Stimulated activated CD8-positive, alpha-beta memory T cell treated with anti-CD3 and anti-CD28 coated beads, Interleukin-7, amount 100 ng/mL, for 4 hours (primary cell): ENCODE data around the gene PTPRN2.

ENCODE experiments used
- DNase-seq, 2 donors: peaks; one replicate each; pipeline ENCODE4 v3.0.0-alpha.2; 2020; ENCODE audit warnings: low read depth in 2 of 2

The PTPRN2 gene

GRCh38 chr7:157886711-157887110 lies 700.9 kb downstream of the PTPRN2 start:
- DNase-seq = no peak

DNA sequence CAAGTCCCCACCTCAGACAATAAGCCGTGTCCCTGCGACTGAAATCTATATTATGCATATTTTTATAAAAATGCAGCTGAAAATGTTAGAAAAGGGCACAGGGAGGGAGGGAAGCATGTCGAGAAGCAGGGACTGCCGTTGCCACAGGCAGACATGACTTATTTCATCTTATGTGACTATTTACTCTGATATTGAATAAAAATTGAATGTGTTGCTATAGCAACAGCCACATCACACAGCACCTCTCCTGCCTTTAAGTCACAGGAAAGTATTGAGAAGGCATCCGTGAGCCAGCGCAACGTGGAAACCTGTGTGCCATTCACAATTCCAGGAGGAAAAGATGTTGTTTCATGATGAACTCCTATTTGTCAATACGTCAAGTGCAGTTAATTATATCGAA lies 701.4 kb downstream of the PTPRN2 start:
- no peak for DNase-seq

DNA sequence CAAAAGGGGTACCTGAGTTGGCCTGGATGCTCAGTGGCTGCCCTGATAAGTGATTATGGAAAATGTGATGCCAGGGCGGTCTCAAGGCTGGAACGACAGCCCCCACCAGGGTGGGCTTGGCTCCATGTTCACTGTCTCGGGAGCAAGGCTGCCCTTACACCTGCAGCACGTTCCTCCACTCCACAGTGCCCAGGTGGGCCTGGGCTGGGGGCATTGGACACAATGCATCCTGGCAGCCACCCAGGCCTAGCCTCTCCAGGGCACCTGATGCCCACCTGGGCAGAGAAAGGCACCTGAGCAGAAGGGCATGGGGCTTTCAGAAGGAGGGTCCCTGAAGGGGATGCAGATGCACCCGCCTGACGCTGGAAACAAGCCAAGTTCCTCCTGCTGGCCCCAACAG lies 702.5 kb downstream of the PTPRN2 start:
- no peak for DNase-seq

- DNase-seq = no peak
Observed at GRCh38 chr7:157884461-157885062, 703.1 kb downstream of the PTPRN2 start.

- no peak for DNase-seq
Observed at GRCh38 chr7:157881048-157881771, 706.4 kb downstream of the PTPRN2 start.

- DNase-seq = no peak
Observed at GRCh38 chr7:157879391-157879790, 708.2 kb downstream of the PTPRN2 start.

- DNase-seq = no peak
Observed at GRCh38 chr7:157877298-157878090, 710.1 kb downstream of the PTPRN2 start.

DNA sequence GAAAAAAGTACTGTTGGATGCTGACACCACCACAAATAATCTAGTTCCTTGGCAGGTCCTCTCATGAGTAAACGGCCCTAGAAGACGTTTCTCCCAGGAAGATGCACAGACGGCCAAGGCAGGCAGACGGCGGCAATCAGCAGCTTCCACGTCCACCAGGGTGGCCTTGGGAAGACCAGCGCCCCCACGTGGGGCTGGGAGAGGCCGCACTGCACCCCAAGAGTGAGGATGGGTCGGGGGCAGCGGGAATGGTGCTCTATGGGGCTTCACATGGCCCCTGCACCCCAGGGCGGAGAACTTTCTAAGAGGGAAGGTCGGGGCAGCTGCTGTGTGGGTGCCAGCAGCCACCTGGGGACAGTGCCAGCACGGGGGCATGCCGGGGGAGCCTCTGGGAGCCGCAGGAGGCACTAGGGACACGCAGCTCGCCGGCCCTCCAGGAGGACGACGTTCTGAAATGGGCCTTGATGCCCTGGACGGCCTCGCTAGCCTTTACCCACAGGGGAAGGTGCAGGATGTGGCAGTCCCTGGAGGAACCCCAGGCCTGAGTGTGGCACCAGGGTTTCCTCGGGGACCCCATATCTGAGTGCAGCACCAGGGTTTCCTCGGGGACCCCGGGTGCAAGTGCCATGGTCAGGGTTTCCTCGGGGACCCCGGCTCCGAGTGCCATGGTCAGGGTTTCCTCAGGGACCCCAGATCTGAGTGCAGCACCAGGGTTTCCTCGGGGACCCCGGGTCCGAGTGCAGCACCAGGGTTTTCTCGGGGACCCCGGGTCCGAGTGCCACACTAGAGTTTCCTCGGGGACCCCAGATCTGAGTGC lies 710.9 kb downstream of the PTPRN2 start:
- no peak for DNase-seq

- no peak for DNase-seq
Observed at GRCh38 chr7:157875230-157876179, 712.1 kb downstream of the PTPRN2 start.

DNA sequence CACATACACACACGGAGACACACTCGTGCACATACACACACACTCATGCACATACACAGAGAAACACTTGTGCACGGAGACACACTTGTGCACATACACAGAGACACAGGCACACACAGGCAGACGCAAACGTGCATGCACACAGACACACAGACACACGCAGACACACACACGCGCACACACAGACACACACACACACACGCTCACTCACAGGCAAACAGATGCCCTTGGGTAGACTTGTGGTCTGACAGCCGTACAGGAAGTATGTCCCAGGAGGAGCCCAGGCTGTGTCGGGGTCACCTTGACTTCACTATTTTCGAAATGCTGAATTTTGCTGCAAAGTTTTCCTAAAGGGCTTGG lies 712.8 kb downstream of the PTPRN2 start:
- DNase-seq = no peak

DNA sequence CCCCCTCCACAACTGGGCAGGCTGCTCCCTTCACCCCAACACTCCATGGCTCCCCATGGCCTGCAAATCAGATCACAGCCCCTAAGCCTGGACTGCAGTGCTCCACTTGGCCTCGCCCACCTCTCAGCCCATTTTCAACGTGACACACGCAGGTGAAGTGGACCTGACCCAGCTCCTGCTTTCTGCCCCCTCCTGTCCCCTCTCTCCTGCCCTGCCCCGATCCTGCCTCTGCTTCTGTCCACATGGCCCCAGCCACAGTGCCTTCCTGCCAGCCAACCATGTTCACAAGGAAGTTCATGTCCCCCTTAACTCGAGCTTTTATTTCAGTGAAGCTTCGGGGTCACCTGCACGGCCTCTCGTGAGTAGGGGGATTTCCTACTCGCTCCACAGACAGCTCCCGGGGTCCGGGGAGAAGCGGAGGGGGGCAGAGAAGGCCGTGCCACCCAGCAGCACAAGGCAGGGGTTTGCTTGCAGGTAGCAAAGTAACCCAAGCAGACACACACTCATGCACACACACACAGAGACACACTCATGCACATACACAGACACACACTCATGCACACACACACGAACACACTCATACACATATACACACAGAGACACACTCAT lies 713.3 kb downstream of the PTPRN2 start:
- no peak for DNase-seq

DNA sequence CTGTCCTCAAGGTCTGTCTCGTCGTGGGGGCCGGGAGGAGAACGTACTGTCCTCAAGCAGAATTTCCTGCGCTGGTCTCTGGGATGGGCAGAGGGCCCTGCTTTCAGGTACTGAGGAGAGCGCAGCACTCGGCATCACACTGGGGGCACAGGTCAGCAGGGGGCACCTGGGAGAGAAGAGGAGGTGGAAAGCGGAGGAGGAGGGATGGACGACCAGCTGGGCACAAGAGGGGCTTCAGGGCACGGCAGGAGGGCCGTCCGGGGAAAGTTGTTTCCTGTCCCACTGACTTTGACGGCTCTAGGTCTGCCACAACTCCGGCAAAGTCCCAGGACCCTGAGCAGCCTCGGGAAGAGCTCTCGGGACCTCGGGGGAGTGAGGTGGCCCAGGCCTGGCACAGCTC lies 714.0 kb downstream of the PTPRN2 start:
- DNase-seq = no peak

DNA sequence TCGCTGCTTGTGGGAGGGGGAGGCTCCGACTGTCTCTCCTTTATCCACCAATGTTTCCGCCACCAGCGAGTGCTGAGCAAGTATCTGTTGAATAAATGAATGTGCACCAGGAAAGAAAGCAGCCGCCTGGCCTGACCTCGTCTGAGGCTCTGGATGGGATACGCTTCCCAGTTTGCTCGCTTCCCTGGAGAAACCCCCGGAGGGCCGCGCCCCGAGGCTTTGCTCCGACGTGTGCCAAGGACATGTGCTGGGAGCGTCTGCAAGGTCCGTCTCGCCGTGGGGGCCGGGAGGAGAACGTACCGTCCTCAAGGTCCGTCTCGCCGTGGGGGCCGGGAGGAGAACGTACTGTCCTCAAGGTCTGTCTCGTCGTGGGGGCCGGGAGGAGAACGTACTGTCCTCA lies 714.4 kb downstream of the PTPRN2 start:
- DNase-seq = no peak

DNA sequence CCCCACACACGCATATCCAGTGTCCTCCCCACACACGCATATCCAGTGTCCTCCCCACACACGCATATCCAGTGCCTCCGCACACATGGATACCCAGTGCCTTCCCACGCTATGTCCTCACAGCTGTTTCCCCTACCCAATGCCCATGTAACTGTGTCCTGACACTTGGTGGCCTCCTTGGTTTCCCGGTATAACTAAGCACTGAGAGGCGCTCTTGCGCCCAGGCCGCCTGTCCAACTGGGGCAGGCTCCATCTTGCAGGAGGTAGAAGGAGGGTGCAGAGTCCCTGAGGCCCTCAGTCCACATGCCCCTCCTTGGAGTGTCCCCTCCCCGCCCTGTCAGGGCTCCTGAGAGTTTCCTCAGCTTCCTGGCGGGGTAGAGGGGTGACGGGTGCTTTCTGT lies 715.2 kb downstream of the PTPRN2 start:
- DNase-seq = no peak

DNA sequence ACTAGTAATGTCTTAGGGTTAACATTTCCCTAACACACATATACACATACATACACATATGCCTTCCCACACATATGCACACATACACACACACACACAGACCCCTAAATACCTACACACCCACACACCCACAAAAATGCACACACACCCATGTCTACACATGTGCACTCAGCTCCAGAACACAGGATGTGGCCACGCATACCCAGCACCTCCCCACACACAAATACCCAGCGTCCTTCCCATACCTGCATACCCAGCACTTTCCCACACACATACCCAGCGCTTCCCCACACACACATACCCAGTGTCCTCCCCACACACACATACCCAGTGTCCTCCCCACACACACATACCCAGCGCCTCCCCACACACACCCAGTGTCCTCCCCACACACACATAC lies 715.9 kb downstream of the PTPRN2 start:
- no peak for DNase-seq

DNA sequence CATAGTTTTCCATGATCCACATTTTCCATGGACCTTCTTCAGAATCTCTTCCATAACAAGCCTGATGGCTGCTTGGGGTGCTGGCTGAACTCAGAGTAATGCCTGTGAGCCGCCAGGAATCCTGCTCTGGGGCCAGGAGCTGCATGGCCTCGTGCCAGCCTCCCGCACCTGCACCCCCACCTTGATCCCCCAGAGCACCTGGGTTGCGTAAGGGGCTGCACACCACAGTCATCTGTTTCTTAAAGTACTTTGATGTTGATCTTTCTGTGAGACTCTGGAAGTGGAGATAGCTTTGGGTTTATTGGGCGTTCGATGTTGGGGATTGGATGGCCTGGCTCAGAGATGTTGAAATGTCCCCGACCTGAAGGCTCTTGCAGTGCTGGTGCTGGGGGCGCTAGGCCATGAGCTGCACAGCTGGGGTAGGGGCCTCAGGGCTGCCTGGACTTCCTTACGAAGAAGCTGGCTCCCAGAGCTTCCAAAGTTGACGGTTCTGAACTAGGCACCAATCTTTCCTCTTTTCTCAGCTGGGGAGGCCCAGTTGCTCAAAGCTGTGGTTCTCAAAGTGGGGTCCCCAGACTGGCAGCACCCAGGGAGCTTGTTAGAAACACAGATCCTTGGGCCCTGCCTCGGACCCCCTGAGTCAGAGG lies 716.9 kb downstream of the PTPRN2 start:
- no peak for DNase-seq

GRCh38 chr7:157869793-157870192 lies 717.8 kb downstream of the PTPRN2 start:
- DNase-seq = no peak

- no peak for DNase-seq
Observed at GRCh38 chr7:157867685-157868305, 719.8 kb downstream of the PTPRN2 start.

DNA sequence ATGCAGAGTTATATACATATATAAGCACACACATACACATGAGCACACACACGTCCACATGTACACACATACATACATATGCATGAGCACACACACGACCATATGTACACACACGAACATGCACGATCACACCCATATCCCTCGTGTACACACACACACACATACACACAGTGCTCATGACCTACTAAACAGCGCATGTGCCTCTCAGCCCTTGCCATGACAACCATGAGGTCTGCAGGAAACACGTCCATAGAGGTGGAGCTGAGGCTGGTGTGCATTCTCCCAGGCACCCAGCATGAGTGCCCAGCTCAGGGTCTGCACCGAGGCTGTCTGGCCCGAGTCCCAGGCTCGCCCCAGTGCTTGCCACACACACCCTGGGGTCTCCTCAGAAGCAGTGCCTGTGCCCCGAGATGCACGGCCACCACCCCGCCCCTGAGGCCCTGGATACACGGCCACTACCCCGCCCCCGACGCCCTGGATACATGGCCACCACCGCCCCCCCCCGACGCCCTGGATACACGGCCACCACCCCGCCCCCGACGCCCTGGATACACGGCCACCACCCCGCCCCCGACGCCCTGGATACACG lies 721.2 kb downstream of the PTPRN2 start:
- no peak for DNase-seq
